HepG2 (cell line): ENCODE data around the gene VAV2. TPM values are rescaled to one million over a fixed set of nuclear protein-coding genes. Genes with fewer than 3 reads are reported as not detected.
A peak's percentile ranks its signal among the peaks of the same experiment; 100 is the strongest.

Experiments used
- ATF7 ChIP-seq, 2 experiments: fragments of 450-650 bp in 1 of 2; sonication (generic) in 1 of 2; formaldehyde crosslinking in 1 of 2; IDR thresholded peaks; 2 replicates each; pipeline versions ENCODE4 v1.4.0 to v1.6.1; 2016 to 2020; ENCODE audit warnings: antibody characterized with exemption in 1 of 2, mild to moderate bottlenecking in 1 of 2, missing genetic modification reagents in 1 of 2
- ELF3 ChIP-seq: IDR thresholded peaks from 2 replicates; pipeline ENCODE4 v1.6.1; 2016; ENCODE audit warnings: missing genetic modification reagents, missing compliant biosample characterization
- ELF4 ChIP-seq: sonication (generic); formaldehyde crosslinking; IDR thresholded peaks from 2 replicates; pipeline ENCODE4 v1.5.0; 2020; ENCODE audit warnings: missing genetic modification reagents, mild to moderate bottlenecking, moderate library complexity, borderline replicate concordance
- GPN1 ChIP-seq: sonication (generic); formaldehyde crosslinking; IDR thresholded peaks from 2 replicates; pipeline ENCODE4 v1.5.1; 2020; ENCODE audit warnings: missing genetic modification reagents, borderline replicate concordance
- GTF3A ChIP-seq: sonication (generic); formaldehyde crosslinking; conservative IDR thresholded peaks from 2 replicates; pipeline ENCODE4 v1.4.0; 2020; ENCODE audit warnings: mild to moderate bottlenecking, missing genetic modification reagents
- JARID2 ChIP-seq: sonication (generic); formaldehyde crosslinking; IDR thresholded peaks from 2 replicates; pipeline ENCODE4 v1.8.1; 2023; ENCODE audit warnings: missing genetic modification reagents, inconsistent platforms; ENCODE audit not compliant: insufficient replicate concordance
- SP1 ChIP-seq, 2 experiments: fragments of 450-650 bp in 1 of 2; sonication (generic) in 1 of 2; formaldehyde crosslinking in 1 of 2; IDR thresholded peaks; 2 replicates each; pipeline versions ENCODE4 v1.4.0 to v1.6.1; 2016 to 2020; ENCODE audit warnings: missing genetic modification reagents in 1 of 2
- ZFP41 ChIP-seq: sonication (generic); formaldehyde crosslinking; IDR thresholded peaks from 2 replicates; pipeline ENCODE4 v1.4.0; 2020; ENCODE audit warnings: mild to moderate bottlenecking, missing genetic modification reagents, borderline replicate concordance
- ZNF10 ChIP-seq: sonication (generic); formaldehyde crosslinking; IDR thresholded peaks from 2 replicates; pipeline ENCODE4 v1.4.0; 2020; ENCODE audit warnings: mild to moderate bottlenecking, low read depth, missing genetic modification reagents, borderline replicate concordance
- ZNF235 ChIP-seq: sonication (generic); formaldehyde crosslinking; IDR thresholded peaks from 2 replicates; pipeline ENCODE4 v1.8.1; 2023; ENCODE audit warnings: mild to moderate bottlenecking, missing genetic modification reagents, borderline replicate concordance
- ZNF282 ChIP-seq: fragments of 450-650 bp; IDR thresholded peaks from 2 replicates; pipeline ENCODE4 v1.6.1; 2018; ENCODE audit not compliant: partially characterized antibody
- ZNF329 ChIP-seq: sonication (generic); formaldehyde crosslinking; IDR thresholded peaks from 2 replicates; pipeline ENCODE4 v1.9.0; 2021; ENCODE audit warnings: low read depth, mild to moderate bottlenecking, missing genetic modification reagents
- ZNF546 ChIP-seq: sonication (generic); formaldehyde crosslinking; conservative IDR thresholded peaks from 2 replicates; pipeline ENCODE4 v1.8.1; 2023; ENCODE audit warnings: mild to moderate bottlenecking, missing genetic modification reagents
- ZNF570 ChIP-seq: sonication (generic); formaldehyde crosslinking; IDR thresholded peaks from 2 replicates; pipeline ENCODE4 v1.4.0; 2020; ENCODE audit warnings: mild to moderate bottlenecking, missing genetic modification reagents, borderline replicate concordance
- ZNF614 ChIP-seq: IDR thresholded peaks from 2 replicates; pipeline ENCODE4 v1.6.1; 2018; ENCODE audit warnings: missing biosample characterization, missing genetic modification reagents, inconsistent platforms, borderline replicate concordance
- ZNF782 ChIP-seq: sonication (generic); formaldehyde crosslinking; IDR thresholded peaks from 2 replicates; pipeline ENCODE4 v1.4.0; 2020; ENCODE audit warnings: missing genetic modification reagents, mild to moderate bottlenecking, borderline replicate concordance
- polyA plus RNA-seq, 8 experiments: library from polyadenylated mRNA; depleted of rRNA in 3 of 8; stranded (reverse) in 7 of 8; unstranded in 1 of 8; fragments of >200 nt; fragmentation: Illumina TruSeq in 4 of 8; extraction: Trizol in 4 of 8; gene quantifications; 2 replicates each; pipeline versions ENCODE4 v1.2.1 to v1.2.3, GENCODE V29; 2011 to 2016; ENCODE audit warnings: low read depth in 4 of 8, missing spikeins in 1 of 8, mixed read lengths in 1 of 8; ENCODE audit not compliant: insufficient read depth in 1 of 8
- total RNA-seq, 5 experiments: library from RNA; depleted of rRNA; stranded (reverse); fragments of >200 nt; fragmentation: Illumina TruSeq; extraction: Trizol; gene quantifications; 2 replicates each; pipeline ENCODE4 v1.2.3, GENCODE V29; 2016; ENCODE audit warnings: low read depth in 1 of 5
- TF ChIP-seq, protein P1 (sequence below): sonication (generic); formaldehyde crosslinking; IDR thresholded peaks from 2 replicates; pipeline ENCODE4 v1.8.1; 2023; ENCODE audit warnings: mild to moderate bottlenecking, inconsistent platforms, moderate library complexity, missing genetic modification reagents, borderline replicate concordance
- TF ChIP-seq, protein P2 (sequence below): IDR thresholded peaks from 2 replicates; pipeline ENCODE4 v1.6.1; 2012; ENCODE audit warnings: low read length, improper control_type of control experiment
- TF ChIP-seq, protein P3 (sequence below): sonication (generic); formaldehyde crosslinking; IDR thresholded peaks from 2 replicates; pipeline ENCODE4 v1.4.0; 2020; ENCODE audit warnings: mild to moderate bottlenecking, missing genetic modification reagents, borderline replicate concordance

Gene VAV2
- total and polyA plus RNA-seq, 2 of the 13 experiments (the other 11 are each of a cell fraction or from before 2014, with no cell fraction given): 22.5 to 22.9 TPM

DNA sequence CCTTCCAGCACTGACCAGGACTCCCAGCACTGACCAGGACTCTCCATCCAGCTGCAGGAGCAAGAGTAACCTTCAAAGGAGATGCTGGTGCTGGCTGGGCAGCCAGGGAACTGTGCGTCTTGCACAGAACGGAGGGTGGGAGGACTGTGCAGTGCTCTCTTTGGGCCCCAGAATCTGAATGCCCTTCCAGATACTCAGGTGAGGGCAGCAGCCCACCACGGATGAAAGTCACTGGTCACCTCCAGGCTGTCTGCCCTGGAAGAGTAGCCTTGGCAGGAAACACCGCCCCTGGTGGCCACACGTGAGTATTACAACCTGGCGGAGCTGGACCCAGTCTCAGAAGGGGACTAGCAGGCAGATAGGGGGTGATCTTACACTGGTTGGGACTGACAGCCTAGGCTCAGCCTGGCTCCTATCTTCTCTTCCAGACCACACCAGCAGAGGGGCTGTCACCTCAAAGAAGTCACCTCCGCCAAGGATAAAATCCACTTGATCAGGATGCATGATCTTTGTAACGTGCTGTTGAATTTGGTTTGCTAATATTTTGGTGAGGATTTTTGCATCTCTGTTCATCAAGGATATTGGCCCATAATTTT is 249.2 kb downstream of the VAV2 start (continued):
- TF ChIP-seq, protein P1, sequence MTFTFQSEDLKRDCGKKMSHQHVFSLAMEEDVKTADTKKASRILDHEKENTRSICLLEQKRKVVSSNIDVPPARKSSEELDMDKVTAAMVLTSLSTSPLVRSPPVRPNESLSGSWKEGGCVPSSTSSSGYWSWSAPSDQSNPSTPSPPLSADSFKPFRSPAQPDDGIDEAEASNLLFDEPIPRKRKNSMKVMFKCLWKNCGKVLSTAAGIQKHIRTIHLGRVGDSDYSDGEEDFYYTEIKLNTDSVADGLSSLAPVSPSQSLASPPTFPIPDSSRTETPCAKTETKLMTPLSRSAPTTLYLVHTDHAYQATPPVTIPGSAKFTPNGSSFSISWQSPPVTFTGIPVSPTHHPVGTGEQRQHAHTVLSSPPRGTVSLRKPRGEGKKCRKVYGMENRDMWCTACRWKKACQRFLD (CRISPR knock-in tag): 0 out of 2 replicates have a peak, but pooled peaks have one; percentile 54
- TF ChIP-seq ZNF614 (CRISPR knock-in tag) (peak; percentile 57; the same call in 1 of the 2 replicates), ZNF282 (no peak), ZNF570 (CRISPR knock-in tag) (no peak), ELF3 (CRISPR knock-in tag) (peak; percentile 60), JARID2 (CRISPR knock-in tag) (no peak), GPN1 (no peak), ZNF10 (CRISPR knock-in tag) (no peak), GTF3A (CRISPR knock-in tag) (peak; percentile 90; the same call in 1 of the 2 replicates), ZNF329 (CRISPR knock-in tag) (no peak), ZNF546 (CRISPR knock-in tag) (no peak), ZNF235 (CRISPR knock-in tag) (no peak), ELF4 (CRISPR knock-in tag) (no peak), SP1 (IDR thresholded peaks at IDR 0.05) (no peak), SP1 (CRISPR knock-in tag; IDR thresholded peaks at IDR 0.05) (no peak), ZNF782 (CRISPR knock-in tag) (0 out of 2 replicates have a peak, but pooled peaks have one; percentile 12), ATF7 (IDR thresholded peaks at IDR 0.05) (no peak), ATF7 (CRISPR knock-in tag; IDR thresholded peaks at IDR 0.05) (no peak), ZFP41 (no peak)
- TF ChIP-seq, protein P2, sequence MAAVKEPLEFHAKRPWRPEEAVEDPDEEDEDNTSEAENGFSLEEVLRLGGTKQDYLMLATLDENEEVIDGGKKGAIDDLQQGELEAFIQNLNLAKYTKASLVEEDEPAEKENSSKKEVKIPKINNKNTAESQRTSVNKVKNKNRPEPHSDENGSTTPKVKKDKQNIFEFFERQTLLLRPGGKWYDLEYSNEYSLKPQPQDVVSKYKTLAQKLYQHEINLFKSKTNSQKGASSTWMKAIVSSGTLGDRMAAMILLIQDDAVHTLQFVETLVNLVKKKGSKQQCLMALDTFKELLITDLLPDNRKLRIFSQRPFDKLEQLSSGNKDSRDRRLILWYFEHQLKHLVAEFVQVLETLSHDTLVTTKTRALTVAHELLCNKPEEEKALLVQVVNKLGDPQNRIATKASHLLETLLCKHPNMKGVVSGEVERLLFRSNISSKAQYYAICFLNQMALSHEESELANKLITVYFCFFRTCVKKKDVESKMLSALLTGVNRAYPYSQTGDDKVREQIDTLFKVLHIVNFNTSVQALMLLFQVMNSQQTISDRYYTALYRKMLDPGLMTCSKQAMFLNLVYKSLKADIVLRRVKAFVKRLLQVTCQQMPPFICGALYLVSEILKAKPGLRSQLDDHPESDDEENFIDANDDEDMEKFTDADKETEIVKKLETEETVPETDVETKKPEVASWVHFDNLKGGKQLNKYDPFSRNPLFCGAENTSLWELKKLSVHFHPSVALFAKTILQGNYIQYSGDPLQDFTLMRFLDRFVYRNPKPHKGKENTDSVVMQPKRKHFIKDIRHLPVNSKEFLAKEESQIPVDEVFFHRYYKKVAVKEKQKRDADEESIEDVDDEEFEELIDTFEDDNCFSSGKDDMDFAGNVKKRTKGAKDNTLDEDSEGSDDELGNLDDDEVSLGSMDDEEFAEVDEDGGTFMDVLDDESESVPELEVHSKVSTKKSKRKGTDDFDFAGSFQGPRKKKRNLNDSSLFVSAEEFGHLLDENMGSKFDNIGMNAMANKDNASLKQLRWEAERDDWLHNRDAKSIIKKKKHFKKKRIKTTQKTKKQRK: no peak
- TF ChIP-seq, protein P3, sequence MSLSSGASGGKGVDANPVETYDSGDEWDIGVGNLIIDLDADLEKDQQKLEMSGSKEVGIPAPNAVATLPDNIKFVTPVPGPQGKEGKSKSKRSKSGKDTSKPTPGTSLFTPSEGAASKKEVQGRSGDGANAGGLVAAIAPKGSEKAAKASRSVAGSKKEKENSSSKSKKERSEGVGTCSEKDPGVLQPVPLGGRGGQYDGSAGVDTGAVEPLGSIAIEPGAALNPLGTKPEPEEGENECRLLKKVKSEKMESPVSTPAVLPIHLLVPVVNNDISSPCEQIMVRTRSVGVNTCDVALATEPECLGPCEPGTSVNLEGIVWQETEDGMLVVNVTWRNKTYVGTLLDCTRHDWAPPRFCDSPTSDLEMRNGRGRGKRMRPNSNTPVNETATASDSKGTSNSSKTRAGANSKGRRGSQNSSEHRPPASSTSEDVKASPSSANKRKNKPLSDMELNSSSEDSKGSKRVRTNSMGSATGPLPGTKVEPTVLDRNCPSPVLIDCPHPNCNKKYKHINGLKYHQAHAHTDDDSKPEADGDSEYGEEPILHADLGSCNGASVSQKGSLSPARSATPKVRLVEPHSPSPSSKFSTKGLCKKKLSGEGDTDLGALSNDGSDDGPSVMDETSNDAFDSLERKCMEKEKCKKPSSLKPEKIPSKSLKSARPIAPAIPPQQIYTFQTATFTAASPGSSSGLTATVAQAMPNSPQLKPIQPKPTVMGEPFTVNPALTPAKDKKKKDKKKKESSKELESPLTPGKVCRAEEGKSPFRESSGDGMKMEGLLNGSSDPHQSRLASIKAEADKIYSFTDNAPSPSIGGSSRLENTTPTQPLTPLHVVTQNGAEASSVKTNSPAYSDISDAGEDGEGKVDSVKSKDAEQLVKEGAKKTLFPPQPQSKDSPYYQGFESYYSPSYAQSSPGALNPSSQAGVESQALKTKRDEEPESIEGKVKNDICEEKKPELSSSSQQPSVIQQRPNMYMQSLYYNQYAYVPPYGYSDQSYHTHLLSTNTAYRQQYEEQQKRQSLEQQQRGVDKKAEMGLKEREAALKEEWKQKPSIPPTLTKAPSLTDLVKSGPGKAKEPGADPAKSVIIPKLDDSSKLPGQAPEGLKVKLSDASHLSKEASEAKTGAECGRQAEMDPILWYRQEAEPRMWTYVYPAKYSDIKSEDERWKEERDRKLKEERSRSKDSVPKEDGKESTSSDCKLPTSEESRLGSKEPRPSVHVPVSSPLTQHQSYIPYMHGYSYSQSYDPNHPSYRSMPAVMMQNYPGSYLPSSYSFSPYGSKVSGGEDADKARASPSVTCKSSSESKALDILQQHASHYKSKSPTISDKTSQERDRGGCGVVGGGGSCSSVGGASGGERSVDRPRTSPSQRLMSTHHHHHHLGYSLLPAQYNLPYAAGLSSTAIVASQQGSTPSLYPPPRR (CRISPR knock-in tag): peak; percentile 16; the same call in 1 of the 2 replicates
